Mammary epithelial cell (primary cell): ENCODE results near the gene DDX11.
"Not testable (repeated sequence)": the region's sequence is repeated elsewhere in the genome, so short reads cannot be mapped to it uniquely, and the experiment has no call there.

Experiments
- CTCF ChIP-seq, 2 donors: IDR thresholded peaks in 1 of 2; conservative IDR thresholded peaks in 1 of 2; 2 replicates each; pipeline ENCODE4 v1.5.1; 2011 to 2012; ENCODE audit warnings: inconsistent platforms in 2 of 2, low read length in 2 of 2, mild to moderate bottlenecking in 2 of 2, control low read depth in 1 of 2, low read depth in 1 of 2; ENCODE audit not compliant: insufficient read depth in 1 of 2; ENCODE audit errors: extremely low read depth in 1 of 2
- EZH2 ChIP-seq: IDR thresholded peaks from 2 replicates; pipeline ENCODE4 v1.6.1; 2012; ENCODE audit warnings: low read length, inconsistent platforms, borderline replicate concordance

- not testable (repeated sequence) for TF ChIP-seq CTCF (conservative IDR thresholded peaks at IDR 0.05 in 1 of 2, IDR thresholded peaks at IDR 0.05 in 1 of 2; ENCODE audit: extremely low read depth in 1 of 2, insufficient read depth in 1 of 2, low read depth in 1 of 2, low read length in 2 of 2); EZH2
Measured at GRCh38 chr12:31102125-31102524, 28.5 kb downstream of the DDX11 start.
